Activated gamma-delta T cell (primary cell): Measurements from ENCODE around the gene TMEM8B.
A peak's percentile ranks its signal among the peaks of the same experiment; 100 is the strongest.

ENCODE experiments used
- DNase-seq: peaks from one replicate; lab custom pipeline; 2025; lab: John Stamatoyannopoulos, UW
- total RNA-seq, 2 donors: gene quantifications; one replicate each; lab custom pipeline; 2026; lab: John Stamatoyannopoulos, UW

TMEM8B gene, protein sequence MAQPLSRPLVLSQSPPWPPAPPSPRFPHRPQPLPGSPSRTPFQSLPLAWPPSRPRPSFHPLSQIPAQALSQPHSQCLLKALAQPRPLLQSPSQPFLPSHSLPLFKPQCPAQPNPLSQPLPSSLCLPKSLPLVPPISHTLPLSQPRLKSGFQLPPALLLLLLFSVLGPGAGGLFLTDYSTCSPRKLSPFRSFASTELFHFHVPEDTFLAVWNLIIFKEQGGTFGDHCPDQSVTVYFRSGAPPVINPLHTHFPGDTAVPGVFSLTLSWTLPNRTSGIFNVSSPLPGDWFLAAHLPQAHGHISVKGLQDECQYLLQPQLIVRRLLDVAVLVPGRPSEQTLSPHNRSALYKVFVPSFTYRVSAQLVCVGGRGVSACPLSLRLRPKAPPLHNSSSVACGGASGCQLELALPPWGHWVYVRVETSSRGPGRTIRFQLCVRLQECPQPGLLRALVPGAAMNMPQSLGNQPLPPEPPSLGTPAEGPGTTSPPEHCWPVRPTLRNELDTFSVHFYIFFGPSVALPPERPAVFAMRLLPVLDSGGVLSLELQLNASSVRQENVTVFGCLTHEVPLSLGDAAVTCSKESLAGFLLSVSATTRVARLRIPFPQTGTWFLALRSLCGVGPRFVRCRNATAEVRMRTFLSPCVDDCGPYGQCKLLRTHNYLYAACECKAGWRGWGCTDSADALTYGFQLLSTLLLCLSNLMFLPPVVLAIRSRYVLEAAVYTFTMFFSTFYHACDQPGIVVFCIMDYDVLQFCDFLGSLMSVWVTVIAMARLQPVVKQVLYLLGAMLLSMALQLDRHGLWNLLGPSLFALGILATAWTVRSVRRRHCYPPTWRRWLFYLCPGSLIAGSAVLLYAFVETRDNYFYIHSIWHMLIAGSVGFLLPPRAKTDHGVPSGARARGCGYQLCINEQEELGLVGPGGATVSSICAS
- 8.7 to 9.4 reads per million in 2 donors for total RNA-seq

GRCh38 chr9:35829084-35829763 lies at the start of gene TMEM8B:
Gene TMEM8B, plus strand, starts transcription at chr9:35829228. Its CDS starts 220 bp downstream, at chr9:35829448.
- DNase-seq = peak; percentile 85

GRCh38 chr9:35781066-35781465 lies 48.0 kb upstream of the TMEM8B start:
- DNase-seq = no peak

DNA sequence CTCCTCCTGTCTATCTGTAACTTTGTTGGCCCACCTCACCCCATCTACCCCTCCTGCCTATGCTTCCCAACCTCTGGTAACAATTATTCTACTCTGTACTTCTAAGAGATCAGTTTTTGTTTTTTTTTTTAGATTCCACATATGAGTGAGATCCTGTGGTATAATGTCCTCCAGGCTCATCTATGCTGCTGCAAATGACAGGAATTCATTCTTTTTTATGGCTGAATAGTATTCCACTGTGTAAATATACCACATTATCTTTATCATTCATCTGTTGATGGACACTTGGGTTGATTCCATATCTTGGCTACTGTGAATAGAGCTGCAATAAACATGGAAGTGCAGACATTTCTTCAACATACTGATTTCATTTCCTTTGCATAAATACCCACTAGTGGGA lies 45.6 kb upstream of the TMEM8B start:
- no peak for DNase-seq

DNA sequence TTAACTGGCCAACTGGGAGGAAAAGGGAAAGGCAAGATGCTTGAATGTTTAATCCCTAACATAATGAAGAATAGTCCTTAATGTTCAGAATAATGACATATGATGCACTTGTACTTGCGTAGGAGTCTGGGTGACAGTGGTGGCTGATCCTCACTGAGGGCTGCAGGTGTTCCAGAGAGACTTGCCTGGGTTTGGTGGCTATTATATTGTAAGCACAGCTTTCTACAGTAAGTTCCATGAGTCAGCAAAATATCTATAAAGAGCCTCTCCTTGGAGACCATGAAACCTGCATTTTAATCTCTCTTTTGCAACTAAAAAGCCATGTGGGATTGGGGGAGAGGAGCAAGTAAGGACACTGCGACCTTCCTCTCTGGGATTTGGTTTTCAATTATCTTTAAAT lies 39.5 kb upstream of the TMEM8B start:
- no peak for DNase-seq

DNA sequence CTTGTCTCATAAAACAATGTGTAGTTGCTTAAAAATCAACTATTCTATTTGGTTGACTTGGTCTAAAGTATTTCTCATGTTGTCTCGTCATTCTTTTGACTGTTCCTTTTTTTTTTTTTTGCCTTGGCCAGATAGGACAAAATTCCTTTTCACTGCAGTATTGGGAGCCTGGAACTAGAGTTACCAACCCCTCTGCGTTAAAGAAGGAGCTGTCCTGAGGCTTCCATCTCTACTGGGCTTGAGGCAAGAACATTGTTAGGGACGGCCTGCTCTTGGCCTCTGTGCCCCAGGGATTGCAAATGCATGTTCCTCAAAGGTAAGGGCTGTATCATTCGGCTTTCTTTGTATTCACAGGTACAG lies 39.0 kb upstream of the TMEM8B start:
- no peak for DNase-seq

DNA sequence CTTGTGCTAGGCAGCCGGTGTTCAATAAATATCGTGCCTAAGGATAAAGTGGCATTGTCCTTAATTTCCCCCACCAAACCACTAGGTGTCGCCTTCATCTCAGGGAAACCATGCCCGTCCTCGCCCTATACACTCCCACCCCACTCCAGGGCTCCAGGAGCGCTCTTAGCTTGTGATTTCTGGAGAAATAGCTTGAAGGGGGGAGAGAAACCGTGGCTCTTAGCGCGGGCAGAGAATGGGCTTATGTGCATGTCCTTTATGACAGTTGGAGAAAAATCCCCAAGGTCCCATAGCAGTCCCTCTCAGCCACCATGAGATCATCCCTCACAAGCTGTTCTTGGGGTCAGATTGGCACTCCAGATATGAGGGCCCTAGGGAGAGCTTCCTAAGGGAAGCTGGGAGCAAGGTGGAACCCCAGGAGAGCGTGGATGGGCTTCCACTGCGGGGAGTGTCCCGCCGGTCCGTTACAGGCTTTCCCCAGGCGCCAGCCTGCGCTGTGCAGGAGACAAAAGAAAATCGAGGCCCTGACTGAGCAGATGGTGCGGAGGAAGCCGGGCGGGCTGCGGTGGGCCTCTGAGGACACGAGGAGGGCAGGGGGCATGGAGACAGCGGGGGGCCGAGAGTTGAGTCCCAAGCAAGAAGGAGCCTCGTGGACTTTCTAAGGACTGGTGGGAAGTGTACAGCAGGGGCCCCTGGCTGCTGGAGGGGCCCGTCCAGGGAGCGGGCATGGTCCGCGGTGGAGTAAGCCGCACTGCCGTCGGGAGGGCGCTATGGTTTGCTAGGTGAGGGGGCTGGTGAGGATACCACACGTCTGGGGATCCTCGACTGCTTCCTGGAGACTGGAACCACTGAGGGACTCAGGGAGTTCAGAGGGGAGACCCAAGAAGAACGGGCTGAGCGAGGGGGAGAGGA lies 38.4 kb upstream of the TMEM8B start:
- DNase-seq = no peak

DNA sequence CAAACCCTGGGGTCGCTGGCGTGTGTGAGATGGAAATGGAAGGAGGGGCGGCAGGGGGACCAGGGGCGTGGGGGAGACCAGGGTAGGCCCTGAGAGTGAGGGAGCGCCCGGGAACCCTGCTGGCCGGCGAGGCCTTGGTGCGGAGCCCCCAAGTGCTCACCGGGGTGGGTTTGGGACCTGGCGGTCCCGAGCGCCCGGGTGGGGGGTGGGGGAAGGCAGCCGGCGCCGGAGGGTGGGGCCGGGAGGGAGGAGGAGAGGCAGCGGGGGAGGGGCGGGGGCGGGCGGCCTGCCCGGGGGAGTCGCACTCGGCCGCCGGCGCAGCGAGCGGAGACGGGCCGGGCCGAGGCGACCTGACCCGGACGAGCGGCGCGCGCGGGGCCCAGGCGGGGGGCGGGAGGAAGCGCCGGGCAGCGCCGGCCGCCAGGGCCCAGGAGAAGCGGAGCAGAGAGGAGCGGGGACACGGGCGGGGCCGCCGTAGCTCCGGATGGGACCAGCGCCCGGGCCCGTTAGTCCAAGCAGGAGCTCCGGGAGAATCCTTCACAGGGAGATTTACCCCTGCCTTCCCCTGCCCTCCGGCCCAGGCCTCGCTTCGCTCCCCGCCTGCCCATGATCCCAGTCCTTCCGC lies 37.6 kb upstream of the TMEM8B start, which contains the start of gene NPR2:
TSS of gene NPR2 (plus strand) at position 295 of the 625 bp plus-strand sequence. CDS start 818 bp downstream, outside the sequence.
- DNase-seq = no peak

GRCh38 chr9:35792024-35792813 lies 36.8 kb upstream of the TMEM8B start:
- DNase-seq = no peak

GRCh38 chr9:35792826-35793225 lies 36.2 kb upstream of the TMEM8B start:
- DNase-seq = no peak

DNA sequence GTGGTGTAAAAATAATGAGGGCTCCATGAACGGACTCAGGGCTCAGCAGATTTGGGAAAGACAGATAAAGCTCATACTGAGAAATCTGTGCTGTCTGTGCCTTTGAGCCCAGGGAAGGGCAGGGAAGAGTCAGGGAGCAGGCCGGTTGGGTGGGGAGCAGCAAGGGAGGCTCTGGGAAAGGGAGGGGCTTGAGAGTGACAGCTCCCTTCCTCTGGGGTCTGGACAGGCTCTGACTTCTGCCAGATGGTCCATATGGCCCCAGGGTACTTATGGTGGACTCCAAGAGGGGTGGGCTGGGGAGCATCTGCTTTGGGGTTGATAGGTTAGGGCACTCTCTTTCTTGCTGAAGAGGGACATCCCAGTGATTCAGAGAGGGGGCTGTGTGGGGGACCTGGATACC lies 35.6 kb upstream of the TMEM8B start:
- no peak for DNase-seq

GRCh38 chr9:35795695-35796094 lies 33.3 kb upstream of the TMEM8B start:
- no peak for DNase-seq

- no peak for DNase-seq
Observed at GRCh38 chr9:35797311-35798109, 31.5 kb upstream of the TMEM8B start.

GRCh38 chr9:35798658-35799374 lies 30.2 kb upstream of the TMEM8B start:
- no peak for DNase-seq

GRCh38 chr9:35800530-35800929 lies 28.5 kb upstream of the TMEM8B start:
- no peak for DNase-seq

DNA sequence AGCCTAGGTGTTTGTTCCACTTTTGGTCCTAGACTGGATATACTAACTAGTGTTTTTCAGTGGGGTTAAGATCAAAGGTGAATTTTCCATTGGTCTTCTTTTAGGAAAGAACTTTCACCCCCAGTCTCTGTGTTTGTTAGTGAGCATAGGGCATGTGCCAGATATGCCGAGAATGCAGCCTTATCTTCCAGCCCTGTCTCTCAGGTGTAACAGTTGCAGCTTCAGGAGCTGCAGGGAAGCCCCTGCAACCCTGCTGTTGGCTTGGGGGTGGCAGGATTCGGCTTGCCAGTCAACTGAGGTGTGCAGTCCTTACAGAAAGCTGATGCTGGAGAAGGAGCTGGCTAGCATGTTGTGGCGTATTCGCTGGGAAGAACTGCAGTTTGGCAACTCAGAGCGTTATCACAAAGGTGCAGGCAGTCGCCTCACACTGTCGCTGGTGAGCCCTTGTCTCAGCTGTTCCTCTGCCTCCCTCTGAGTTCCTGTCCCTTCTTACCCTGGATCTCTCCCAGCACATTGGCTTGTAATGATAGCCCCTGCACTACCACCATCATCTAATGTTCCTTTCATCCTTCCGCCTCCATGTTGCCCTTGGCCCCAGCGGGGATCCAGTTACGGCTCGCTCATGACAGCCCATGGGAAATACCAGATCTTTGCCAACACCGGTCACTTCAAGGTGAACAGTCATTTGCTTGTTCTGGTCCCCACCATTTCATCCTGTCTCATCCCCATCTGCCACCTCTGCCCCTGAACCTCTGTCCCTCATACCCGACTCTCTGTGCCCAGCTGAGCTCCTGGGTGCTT lies 27.5 kb upstream of the TMEM8B start:
- no peak for DNase-seq

GRCh38 chr9:35806101-35806500 lies 22.9 kb upstream of the TMEM8B start:
- DNase-seq = no peak

DNA sequence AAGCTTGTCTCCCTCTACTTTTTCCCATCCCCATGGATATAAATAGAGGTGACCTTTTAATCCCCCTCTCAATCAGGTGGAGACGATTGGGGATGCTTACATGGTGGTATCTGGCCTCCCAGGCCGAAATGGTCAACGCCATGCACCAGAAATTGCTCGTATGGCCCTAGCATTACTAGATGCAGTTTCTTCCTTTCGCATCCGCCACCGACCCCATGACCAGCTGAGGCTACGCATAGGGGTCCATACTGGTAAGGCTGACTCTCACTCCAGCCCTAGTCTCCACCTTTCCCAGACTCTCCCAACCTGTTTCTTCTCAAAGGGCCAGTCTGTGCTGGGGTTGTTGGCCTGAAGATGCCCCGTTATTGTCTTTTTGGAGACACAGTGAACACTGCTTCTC lies 20.6 kb upstream of the TMEM8B start:
- no peak for DNase-seq
